Type B pancreatic cell (in vitro differentiated cells): Measurements from ENCODE around the gene ASIC3. TPM values are rescaled to one million over a fixed set of nuclear protein-coding genes. Genes with fewer than 3 reads are reported as not detected.
A peak's percentile ranks its signal among the peaks of the same experiment; 100 is the strongest.

Experiments used
- DNase-seq: peaks from one replicate; pipeline ENCODE4 v3.0.0; 2021; ENCODE audit warnings: mixed read lengths; ENCODE audit not compliant: unreplicated experiment; ENCODE audit errors: extremely low spot score
- H3K27ac Mint-ChIP-seq: 2 replicates; pipeline ENCODE4 v1.8.0; 2021; ENCODE audit warnings: mild to moderate bottlenecking, mixed read lengths
- H3K27me3 Mint-ChIP-seq: 2 replicates; pipeline ENCODE4 v1.8.0; 2021; ENCODE audit warnings: mixed read lengths
- H3K36me3 Mint-ChIP-seq: 2 replicates; pipeline ENCODE4 v1.8.0; 2021; ENCODE audit warnings: mixed read lengths
- H3K4me1 Mint-ChIP-seq: one replicate; pipeline ENCODE4 v1.8.0; 2021; ENCODE audit warnings: mixed read lengths; ENCODE audit not compliant: unreplicated experiment
- H3K4me3 Mint-ChIP-seq: 2 replicates; pipeline ENCODE4 v1.8.0; 2021; ENCODE audit warnings: mild to moderate bottlenecking, mixed read lengths
- H3K9me3 Mint-ChIP-seq: 2 replicates; pipeline ENCODE4 v1.8.0; 2021; ENCODE audit warnings: mixed read lengths
- CTCF ChIP-seq: fragments of 200-600 bp; sonication (generic); conservative IDR thresholded peaks from 2 replicates; pipeline ENCODE4 v1.5.0; 2021; ENCODE audit warnings: antibody characterized with exemption, mild to moderate bottlenecking
- total RNA-seq: library from RNA; stranded (reverse); gene quantifications from 2 replicates; pipeline ENCODE4 v1.2.1, GENCODE V29; 2021; ENCODE audit warnings: low replicate concordance

The ASIC3 gene
- total RNA-seq, 1 donor from 2014 or later, result 4.4 TPM

- H3K27me3 Mint-ChIP-seq, result peaks cover 68% of the 10 kb centered on the region
- H3K4me3 Mint-ChIP-seq, result peak overlapping the region; percentile 83
Observed at GRCh38 chr7:151018421-151019129, 29.8 kb upstream of the ASIC3 start.

GRCh38 chr7:151019130-151019447, 29.2 kb upstream of the ASIC3 start:
- DNase-seq, result no peak
- Mint-ChIP-seq H3K9me3 (no peaks in the 10 kb centered on the region), H3K36me3 (no peaks in the 10 kb centered on the region), H3K27me3 (peaks cover 67% of the 10 kb centered on the region), H3K4me3 (peak overlapping the region; percentile 71), H3K4me1 (peaks cover 17% of the 10 kb centered on the region), H3K27ac (peak overlapping the region; percentile 53)
- TF ChIP-seq CTCF, result no peak

More at GRCh38 chr7:151018421-151019129, 29.8 kb upstream of the ASIC3 start:
- Mint-ChIP-seq H3K4me1 (peaks cover 17% of the 10 kb centered on the region), H3K36me3 (no peaks in the 10 kb centered on the region), H3K27ac (peak overlapping the region; percentile 63), H3K9me3 (no peaks in the 10 kb centered on the region)
- DNase-seq, result no peak
- peak; percentile 16 for TF ChIP-seq CTCF

- TF ChIP-seq CTCF, result no peak
- peaks cover 16% of the 10 kb centered on the region for H3K4me1 Mint-ChIP-seq
- peak overlapping the region; percentile 60 for H3K27ac Mint-ChIP-seq
- no peaks in the 10 kb centered on the region for H3K36me3 Mint-ChIP-seq
- peak overlapping the region; percentile 46 for H3K4me3 Mint-ChIP-seq
- DNase-seq, result no peak
- no peaks in the 10 kb centered on the region for H3K9me3 Mint-ChIP-seq
- H3K27me3 Mint-ChIP-seq, result peaks cover 68% of the 10 kb centered on the region
Observed at GRCh38 chr7:151020231-151020630, 28.1 kb upstream of the ASIC3 start.

- DNase-seq, result no peak
- Mint-ChIP-seq H3K9me3 (no peaks in the 10 kb centered on the region), H3K36me3 (no peaks in the 10 kb centered on the region), H3K27ac (peak overlapping the region; percentile 85), H3K27me3 (peaks cover 65% of the 10 kb centered on the region), H3K4me1 (peaks cover 21% of the 10 kb centered on the region), H3K4me3 (no peak overlapping the region)
- TF ChIP-seq CTCF, result no peak
Observed at GRCh38 chr7:151023232-151023631, 25.1 kb upstream of the ASIC3 start.

GRCh38 chr7:151024435-151025056, 23.8 kb upstream of the ASIC3 start, which contains the start of gene ATG9B:
Gene ATG9B (minus strand): TSS chr7:151024494. CDS start chr7:151024423, 71 bp downstream.
- Mint-ChIP-seq H3K36me3 (no peaks in the 10 kb centered on the region), H3K9me3 (no peaks in the 10 kb centered on the region), H3K27me3 (peaks cover 54% of the 10 kb centered on the region), H3K4me3 (peak within 1 kb of the TSS; percentile 79), H3K27ac (peak within 1 kb of the TSS; percentile 100), H3K4me1 (peaks cover 23% of the 10 kb centered on the region)
- DNase-seq, result no peak
- TF ChIP-seq CTCF, result no peak
